GM12801 (cell line): ENCODE results near the gene DSTYK.

Source experiments
- CTCF ChIP-seq: IDR thresholded peaks from one replicate; pipeline ENCODE4 v1.5.1; 2011; ENCODE audit warnings: control low read depth; ENCODE audit not compliant: insufficient read length; ENCODE audit errors: extremely low read depth

DSTYK gene

GRCh38 chr1:205225901-205226765 is 14.6 kb upstream of the DSTYK start:
- TF ChIP-seq CTCF: no peak

GRCh38 chr1:205224736-205225135 is 13.2 kb upstream of the DSTYK start:
- no peak for TF ChIP-seq CTCF

GRCh38 chr1:205220421-205220820 is 8.9 kb upstream of the DSTYK start:
- no peak for TF ChIP-seq CTCF

GRCh38 chr1:205217418-205217817 is 5.9 kb upstream of the DSTYK start:
- no peak for TF ChIP-seq CTCF

- TF ChIP-seq CTCF: no peak
These were observed 5.1 kb upstream of the DSTYK start for GRCh38 chr1:205216588-205216987.

- no peak for TF ChIP-seq CTCF
These were observed 3.3 kb upstream of the DSTYK start for GRCh38 chr1:205214756-205215155.

GRCh38 chr1:205211839-205212536 is 486 bp upstream of the DSTYK start:
- TF ChIP-seq CTCF: no peak
